Duodenal mucosa (tissue), 2 donors: ENCODE data around the gene PURA.

Experiments used
- H3K27ac ChIP-seq: one replicate; pipeline ENCODE4 v1.7.0; 2013; ENCODE audit warnings: low read depth, low read length
- H3K27me3 ChIP-seq, 2 donors: one replicate each; pipeline ENCODE4 v1.7.0; 2013; ENCODE audit warnings: low read length in 2 of 2, control low read depth in 1 of 2; ENCODE audit not compliant: insufficient read depth in 2 of 2, control insufficient read depth in 1 of 2
- H3K36me3 ChIP-seq, 2 donors: one replicate each; pipeline ENCODE4 v1.7.0; 2013; ENCODE audit warnings: low read length in 2 of 2, control low read depth in 1 of 2; ENCODE audit not compliant: insufficient read depth in 2 of 2, control insufficient read depth in 1 of 2
- H3K4me1 ChIP-seq, 2 donors: one replicate each; pipeline ENCODE4 v1.7.0; 2013; ENCODE audit warnings: low read length in 2 of 2, control low read depth in 1 of 2; ENCODE audit not compliant: insufficient read depth in 2 of 2, control insufficient read depth in 1 of 2
- H3K4me3 ChIP-seq, 2 donors: one replicate each; pipeline ENCODE4 v1.7.0; 2013; ENCODE audit warnings: low read length in 2 of 2, low read depth in 1 of 2
- H3K9ac ChIP-seq, 2 donors: one replicate each; pipeline ENCODE4 v1.7.0; 2013; ENCODE audit warnings: low read length in 2 of 2, low read depth in 1 of 2
- H3K9me3 ChIP-seq, 2 donors: one replicate each; pipeline ENCODE4 v1.7.0; 2013; ENCODE audit warnings: low read length in 2 of 2, control low read depth in 1 of 2; ENCODE audit not compliant: control insufficient read depth in 1 of 2

PURA gene

DNA sequence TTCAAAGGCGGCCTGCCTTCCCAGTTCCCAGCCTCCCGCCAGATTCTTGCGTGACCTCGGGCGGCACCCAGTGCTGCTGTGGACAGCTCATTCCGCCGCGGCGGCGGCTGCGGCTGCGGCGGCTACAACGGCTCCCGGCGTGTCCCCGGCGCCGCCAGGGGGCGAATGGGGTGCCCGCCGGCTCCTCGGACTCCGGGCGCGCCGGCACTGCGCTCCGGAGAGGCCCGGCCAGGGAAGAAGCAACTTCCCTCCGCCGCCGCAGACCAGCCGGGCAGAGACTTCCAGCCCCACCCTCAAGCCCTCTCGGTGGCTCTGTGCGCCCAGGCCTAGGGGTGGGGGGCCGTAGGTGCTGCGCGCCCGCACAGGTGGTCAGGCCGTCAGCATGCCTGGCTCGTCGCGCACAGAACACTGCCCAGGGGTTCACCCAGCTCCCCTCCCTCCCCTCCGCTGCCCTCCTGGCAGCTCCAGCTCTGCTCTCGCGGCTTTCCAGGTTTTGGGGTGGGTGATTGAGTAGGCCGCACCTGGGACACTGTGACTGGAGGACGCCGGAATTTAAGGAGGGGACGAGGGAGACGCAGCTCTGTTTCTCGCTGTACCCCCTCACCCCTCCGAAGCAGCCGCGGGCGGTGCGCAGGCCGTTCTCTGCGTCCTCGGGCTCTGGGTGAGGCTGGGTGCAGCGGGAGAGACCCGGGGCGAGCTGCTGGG, 32.1 kb downstream of the PURA start:
- Histone ChIP-seq H3K27ac (no peak overlapping the region), H3K9ac (peak overlapping the region; percentile 52 to 67)

DNA sequence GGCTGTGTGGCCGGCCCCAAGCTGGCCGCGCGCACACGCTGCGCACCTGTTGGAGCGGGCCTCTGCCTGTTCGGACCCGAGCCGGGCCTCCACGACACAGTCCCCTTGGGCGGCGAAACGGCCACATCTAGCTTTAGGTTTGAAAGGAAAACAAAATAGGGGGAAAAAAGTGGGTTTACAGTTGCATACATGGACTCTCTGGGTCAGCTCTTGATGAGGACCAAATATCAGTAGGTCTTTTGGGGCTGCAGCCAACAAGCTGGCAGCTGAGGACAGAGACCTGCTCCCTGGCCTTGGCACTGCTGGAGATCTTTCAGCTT, 32.6 kb downstream of the PURA start:
- Histone ChIP-seq H3K4me3 (peak overlapping the region; percentile 67), H3K27ac (no peak overlapping the region), H3K4me1 (peaks cover 35 to 48% of the 10 kb centered on the region in 2 donors), H3K9me3 (no peaks in the 10 kb centered on the region), H3K36me3 (no peaks in the 10 kb centered on the region), H3K27me3 (peaks cover 0 to 5% of the 10 kb centered on the region in 2 donors), H3K9ac (peak overlapping the region; percentile 52 to 67)

More for the DNA sequence above, 32.1 kb downstream of the PURA start:
- peak overlapping the region; percentile 67 for H3K4me3 ChIP-seq
- peaks cover 0 to 5% of the 10 kb centered on the region in 2 donors for H3K27me3 ChIP-seq
- peaks cover 40 to 47% of the 10 kb centered on the region in 2 donors for H3K4me1 ChIP-seq
- H3K36me3 ChIP-seq: no peaks in the 10 kb centered on the region
- H3K9me3 ChIP-seq: no peaks in the 10 kb centered on the region

DNA sequence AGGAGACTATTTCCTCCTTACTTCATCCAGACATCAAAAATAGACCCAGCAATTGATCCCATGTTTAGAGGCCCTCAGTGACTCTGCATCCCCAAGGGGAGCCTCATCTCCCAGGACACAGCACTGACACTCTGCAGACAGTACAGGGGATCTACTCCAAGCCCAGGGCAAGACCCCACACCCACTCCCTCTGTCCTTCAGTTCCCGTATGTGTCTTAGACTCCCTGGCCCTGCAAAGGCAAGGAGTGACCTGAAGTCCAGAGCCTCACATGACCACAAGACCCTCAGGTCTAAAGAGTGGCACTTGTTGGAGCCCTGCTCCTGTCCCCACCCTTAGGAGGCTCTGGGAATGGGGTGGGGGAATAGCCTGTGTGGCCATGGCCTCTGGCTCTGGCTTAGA, 33.6 kb downstream of the PURA start:
- Histone ChIP-seq H3K27ac (no peak overlapping the region), H3K4me3 (no peak overlapping the region), H3K36me3 (no peaks in the 10 kb centered on the region), H3K4me1 (peaks cover 25 to 38% of the 10 kb centered on the region in 2 donors), H3K9ac (no peak overlapping the region), H3K9me3 (no peaks in the 10 kb centered on the region), H3K27me3 (peaks cover 0 to 5% of the 10 kb centered on the region in 2 donors)

DNA sequence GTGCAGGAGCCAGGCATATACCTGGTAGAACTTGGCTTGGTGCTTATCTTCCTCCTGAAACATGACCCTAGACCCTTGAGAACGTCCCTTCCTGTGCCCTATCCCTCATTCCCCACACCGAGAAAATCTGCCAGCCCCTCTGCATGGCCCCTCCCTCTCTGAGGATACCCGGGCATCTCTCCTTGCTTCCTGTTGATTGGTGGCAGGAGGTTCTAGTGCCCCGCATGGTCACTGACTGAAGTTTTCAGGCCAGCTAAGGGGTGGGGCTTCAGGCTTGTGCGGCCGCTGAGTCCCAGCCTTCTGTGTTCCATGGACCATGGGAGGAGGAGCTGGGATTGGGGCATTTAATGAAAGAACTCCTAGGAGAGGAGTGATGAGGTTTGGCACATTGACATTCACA, 34.6 kb downstream of the PURA start:
- H3K9ac ChIP-seq: no peak overlapping the region
- peaks cover 0 to 5% of the 10 kb centered on the region in 2 donors for H3K27me3 ChIP-seq
- no peaks in the 10 kb centered on the region for H3K9me3 ChIP-seq
- no peaks in the 10 kb centered on the region for H3K36me3 ChIP-seq
- H3K4me1 ChIP-seq: peaks cover 16 to 31% of the 10 kb centered on the region in 2 donors
- no peak overlapping the region for H3K4me3 ChIP-seq
- H3K27ac ChIP-seq: no peak overlapping the region

DNA sequence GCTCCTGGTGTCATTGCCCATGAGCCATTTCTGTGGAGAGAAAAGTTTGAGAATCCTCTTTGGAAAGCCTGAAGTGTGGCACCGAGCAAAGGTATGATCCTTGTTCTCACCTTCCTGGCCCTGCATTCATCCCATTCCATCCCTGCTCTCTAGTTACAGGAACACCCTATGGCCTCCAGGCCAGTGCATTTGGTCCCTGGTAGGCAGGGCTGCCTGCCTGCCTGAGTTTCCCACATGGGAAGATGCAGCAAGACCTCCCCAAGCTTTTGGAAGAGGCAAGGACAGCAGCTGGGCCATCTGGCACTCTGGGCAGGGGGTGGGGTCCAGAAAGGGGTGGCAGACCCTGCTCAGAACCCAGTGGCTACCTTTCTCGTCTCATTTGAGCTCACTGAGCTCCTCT, 36.3 kb downstream of the PURA start:
- Histone ChIP-seq H3K4me1 (peaks cover 5 to 23% of the 10 kb centered on the region in 2 donors), H3K36me3 (no peaks in the 10 kb centered on the region), H3K9me3 (no peaks in the 10 kb centered on the region), H3K27ac (no peak overlapping the region), H3K4me3 (no peak overlapping the region), H3K9ac (no peak overlapping the region), H3K27me3 (peaks cover 0 to 5% of the 10 kb centered on the region in 2 donors)

DNA sequence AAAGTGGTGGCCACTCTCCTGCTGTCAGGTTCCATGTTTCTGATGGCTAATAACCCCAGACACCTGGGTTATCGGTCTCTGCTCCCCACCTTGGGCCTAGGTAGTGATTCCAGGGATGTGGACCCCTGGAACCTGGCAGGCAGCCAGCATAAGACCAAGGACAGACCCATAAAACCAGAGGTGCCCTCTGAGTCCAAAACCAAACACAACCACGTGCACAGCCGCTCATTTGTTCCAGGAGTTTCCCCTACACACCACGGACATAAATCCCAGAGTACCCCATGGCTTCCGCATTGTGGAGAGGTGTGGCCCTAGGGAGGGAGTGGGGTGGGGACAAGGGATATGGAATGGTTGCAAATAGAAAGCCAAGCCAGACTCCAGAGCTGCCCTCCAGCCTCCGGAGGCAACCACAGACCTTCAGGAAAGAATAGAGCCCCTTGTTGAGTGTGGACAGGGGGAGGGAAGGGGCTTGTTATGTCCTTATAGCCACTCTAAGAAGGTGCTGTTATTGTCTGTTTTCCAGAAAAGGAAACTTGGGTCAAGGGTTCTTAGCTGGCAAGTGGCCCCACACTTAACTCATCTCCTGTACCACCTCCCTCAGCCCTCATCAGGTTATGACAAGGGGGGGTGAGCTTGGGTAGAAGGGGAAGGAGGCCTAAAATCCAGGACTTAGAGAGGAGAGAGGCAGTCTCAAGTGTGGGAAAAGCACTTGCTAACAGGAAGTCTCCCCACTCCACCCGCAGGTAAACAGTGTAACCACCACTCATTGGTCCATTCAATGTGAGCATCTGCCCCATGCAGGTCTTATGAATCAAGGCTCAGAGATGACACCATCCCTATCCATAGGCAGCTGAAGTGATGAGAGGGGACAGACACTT, 37.5 kb downstream of the PURA start:
- H3K4me3 ChIP-seq: no peak overlapping the region
- no peak overlapping the region for H3K9ac ChIP-seq
- peaks cover 0 to 2% of the 10 kb centered on the region in 2 donors for H3K27me3 ChIP-seq
- H3K9me3 ChIP-seq: no peaks in the 10 kb centered on the region
- peaks cover 0 to 14% of the 10 kb centered on the region in 2 donors for H3K4me1 ChIP-seq
- no peak overlapping the region for H3K27ac ChIP-seq
- no peaks in the 10 kb centered on the region for H3K36me3 ChIP-seq

DNA sequence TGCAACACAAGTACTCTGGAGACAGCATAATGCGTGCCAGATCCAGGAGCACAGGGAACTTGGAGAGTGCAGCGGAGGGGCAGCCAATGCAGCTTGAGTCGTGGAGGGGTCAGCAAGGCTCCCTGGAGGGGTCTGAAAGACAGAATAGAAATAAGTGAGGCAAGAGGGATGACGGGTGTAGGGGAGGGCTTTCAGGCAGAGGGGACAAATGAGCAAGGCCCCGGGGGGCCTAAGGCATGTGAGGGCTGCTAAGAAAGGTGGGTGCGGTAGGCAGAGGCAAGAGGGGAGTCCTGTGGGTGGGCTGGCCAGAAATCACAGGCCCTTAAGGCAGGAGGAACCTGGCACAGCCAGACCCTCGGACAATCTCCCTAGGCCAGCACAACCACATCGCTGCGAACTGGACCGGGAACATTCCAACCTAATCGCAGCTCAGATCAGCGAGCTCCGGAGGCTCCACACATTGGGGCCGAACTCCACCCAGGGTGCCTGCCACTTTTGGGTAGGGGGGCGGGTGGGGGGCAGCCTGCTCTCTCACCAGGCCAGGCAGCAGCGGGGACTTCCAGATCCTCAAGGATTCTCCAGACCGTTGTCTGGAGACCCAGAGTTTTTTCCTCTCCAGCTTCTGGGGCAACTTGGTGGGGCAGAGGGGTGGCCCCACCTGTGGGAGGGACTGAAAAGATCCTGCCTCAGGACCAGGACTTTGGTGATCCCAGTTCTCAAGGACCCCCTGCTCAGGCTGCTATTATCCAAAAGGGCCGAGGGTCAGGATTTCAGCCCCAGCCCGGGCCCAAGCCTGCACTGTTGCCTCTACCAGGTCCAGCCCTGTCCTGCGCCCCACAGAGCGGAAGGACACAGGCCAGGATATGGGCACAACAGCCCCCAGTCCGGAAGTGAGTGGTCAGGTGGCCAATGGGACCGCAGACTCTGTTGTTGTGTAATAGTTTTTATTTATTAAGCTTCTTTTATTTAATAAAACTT, 38.4 kb downstream of the PURA start:
- H3K9me3 ChIP-seq: no peaks in the 10 kb centered on the region
- H3K27ac ChIP-seq: no peak overlapping the region
- H3K9ac ChIP-seq: no peak overlapping the region
- H3K4me3 ChIP-seq: no peak overlapping the region
- no peaks in the 10 kb centered on the region for H3K27me3 ChIP-seq
- peaks cover 5 to 16% of the 10 kb centered on the region in 2 donors for H3K4me1 ChIP-seq
- H3K36me3 ChIP-seq: no peaks in the 10 kb centered on the region

DNA sequence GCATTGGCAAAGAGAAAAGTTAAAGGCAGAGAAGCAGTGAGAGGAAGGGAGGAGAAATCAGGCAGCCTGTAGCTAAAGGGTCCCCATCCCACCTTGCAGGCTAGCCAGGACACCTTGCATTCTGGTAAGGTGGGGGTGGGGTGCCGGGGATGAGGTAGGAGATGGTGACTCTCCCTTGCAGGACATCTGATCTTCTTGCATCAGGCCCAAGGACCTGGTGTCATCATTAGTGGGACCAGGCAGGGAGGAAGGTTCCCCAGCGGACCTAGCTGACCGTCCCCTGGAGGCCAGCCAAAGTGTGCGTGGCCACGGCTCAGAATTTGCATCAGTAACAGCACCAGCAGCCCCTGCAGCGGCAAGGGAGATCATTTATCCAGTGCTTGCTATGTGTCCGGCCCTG, 39.3 kb downstream of the PURA start:
- Histone ChIP-seq H3K4me3 (no peak overlapping the region), H3K9ac (no peak overlapping the region), H3K27me3 (no peaks in the 10 kb centered on the region), H3K27ac (no peak overlapping the region), H3K9me3 (no peaks in the 10 kb centered on the region), H3K36me3 (no peaks in the 10 kb centered on the region), H3K4me1 (peaks cover 5 to 16% of the 10 kb centered on the region in 2 donors)

DNA sequence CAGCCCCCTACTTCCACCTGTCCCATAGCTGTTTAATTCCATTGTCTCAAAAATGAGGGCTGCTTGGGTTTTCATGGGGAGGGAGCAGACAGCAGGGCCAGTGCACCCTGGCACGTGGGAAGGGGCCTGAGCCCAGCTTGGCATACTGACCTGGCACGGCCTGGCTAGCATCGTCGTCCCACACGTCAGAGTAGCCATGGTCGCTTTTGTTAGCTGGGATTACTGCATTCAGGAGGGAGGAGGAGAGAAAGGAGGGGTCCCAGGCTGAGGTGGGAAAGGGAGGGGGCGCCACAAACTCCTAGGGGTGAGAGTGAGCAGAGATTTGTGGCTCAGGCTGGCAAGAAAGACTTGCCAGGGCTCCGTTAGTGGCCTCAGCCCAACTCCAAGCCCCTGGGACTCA, 40.0 kb downstream of the PURA start:
- Histone ChIP-seq H3K9ac (no peak overlapping the region), H3K27me3 (no peaks in the 10 kb centered on the region), H3K27ac (no peak overlapping the region), H3K4me1 (peaks cover 5 to 16% of the 10 kb centered on the region in 2 donors), H3K4me3 (no peak overlapping the region), H3K9me3 (no peaks in the 10 kb centered on the region), H3K36me3 (no peaks in the 10 kb centered on the region)
